GM12878 (cell line): Measurements from ENCODE around the gene SRGAP1. TPM values are rescaled to one million over a fixed set of nuclear protein-coding genes. Genes with fewer than 3 reads are reported as not detected.

ENCODE experiments used
- ATAC-seq: fragments of 200-7000 bp; cut with Tn5 transposase; 3 replicates; pipeline ENCODE4 v1.9.1; 2020; ENCODE audit warnings: mild to moderate bottlenecking, moderate library complexity
- BruUV-seq: library from RNA; stranded (reverse); fragments of 400-500 nt; replicated peaks from 2 replicates; lab custom pipeline; 2021; lab: Mats Ljungman, UMichigan
- CTCF ChIA-PET: fragments of 300-600 bp; sonication (Branson Sonifier 250); formaldehyde crosslinking; extraction: SDS; loops from one replicate; lab custom pipeline; 2021; ENCODE audit warnings: inconsistent platforms; lab: Yijun Ruan, JAX
- POLR2A ChIA-PET: fragments of 350-600 bp; formaldehyde crosslinking; extraction: SDS; loops from one replicate; lab custom pipeline; 2021; ENCODE audit warnings: inconsistent platforms; lab: Charles Lee
- RAD21 ChIA-PET: fragments of 300-600 bp; sonication (Branson Sonifier 250); formaldehyde crosslinking; loops from one replicate; lab custom pipeline; 2023; ENCODE audit warnings: antibody characterized with exemption; ENCODE audit not compliant: unreplicated experiment; lab: Charles Lee
- SMC1A ChIA-PET: fragments of 300-600 bp; sonication (Branson Sonifier 250); formaldehyde crosslinking; loops from one replicate; lab custom pipeline; 2023; ENCODE audit not compliant: unreplicated experiment, uncharacterized antibody; lab: Charles Lee
- DNase-seq: peaks from one replicate; pipeline ENCODE4 v3.0.0-alpha.2; 2011; ENCODE audit warnings: low read depth, low spot score
- FAIRE-seq: peaks from 3 replicates; lab custom pipeline; 2011; peaks lifted over from hg19 to GRCh38; lab: Jason Lieb, UNC
- H2AFZ ChIP-seq: 2 replicates; pipeline ENCODE4 v1.6.0; 2011; ENCODE audit warnings: low read depth, low read length, control low read depth; ENCODE audit not compliant: control insufficient read depth
- H3K27ac ChIP-seq: 2 replicates; pipeline ENCODE4 v1.5.1; 2011; ENCODE audit warnings: control low read depth; ENCODE audit not compliant: control insufficient read depth, insufficient read depth
- H3K27me3 ChIP-seq, 2 experiments: replicated peaks in 1 of 2; 2 replicates each; pipeline versions ENCODE4 v1.6.0 to v1.6.1; 2011; ENCODE audit warnings: low read length in 1 of 2; ENCODE audit not compliant: control insufficient read depth in 2 of 2, insufficient read depth in 2 of 2
- H3K36me3 ChIP-seq, 2 experiments: 2 replicates each; pipeline ENCODE4 v1.5.1; 2011; ENCODE audit warnings: low read length in 1 of 2; ENCODE audit not compliant: control insufficient read depth in 2 of 2, insufficient read depth in 2 of 2
- H3K4me1 ChIP-seq: 2 replicates; pipeline ENCODE4 v1.6.1; 2011; ENCODE audit warnings: mild to moderate bottlenecking, low read length, moderate library complexity, mixed read lengths; ENCODE audit not compliant: control insufficient read depth, insufficient read depth
- H3K4me2 ChIP-seq: 2 replicates; pipeline ENCODE4 v1.6.0; 2011; ENCODE audit warnings: control low read depth; ENCODE audit not compliant: control insufficient read depth, insufficient read depth
- H3K4me3 ChIP-seq: fragments of 200-600 bp; sonication (generic); 2 replicates; pipeline ENCODE4 v1.5.1; 2016
- H3K79me2 ChIP-seq: 2 replicates; pipeline ENCODE4 v1.6.0; 2011; ENCODE audit warnings: low read length; ENCODE audit not compliant: control insufficient read depth, insufficient read depth
- H3K9ac ChIP-seq: 2 replicates; pipeline ENCODE4 v1.8.0; 2011; ENCODE audit warnings: low read length, control low read depth, mixed read lengths; ENCODE audit not compliant: control insufficient read depth, insufficient read depth
- H3K9me3 ChIP-seq: replicated peaks from 3 replicates; pipeline ENCODE4 v1.5.1; 2011; ENCODE audit warnings: mild to moderate bottlenecking, low read length; ENCODE audit not compliant: control insufficient read depth, insufficient read depth
- H4K20me1 ChIP-seq: 2 replicates; pipeline ENCODE4 v1.6.0; 2011; ENCODE audit not compliant: control insufficient read depth, insufficient read depth
- ASH2L ChIP-seq: fragments of 300-600, 200-600 bp; sonication (generic); IDR thresholded peaks from 2 replicates; pipeline ENCODE4 v1.6.1; 2017; ENCODE audit warnings: low read depth, mild to moderate bottlenecking, borderline replicate concordance
- BCL11A ChIP-seq: IDR thresholded peaks from 2 replicates; pipeline ENCODE4 v1.6.1; 2011; ENCODE audit warnings: low read depth, low read length
- DPF2 ChIP-seq: fragments of 450-650 bp; IDR thresholded peaks from 2 replicates; pipeline ENCODE4 v1.6.1; 2017; ENCODE audit warnings: mild to moderate bottlenecking
- EP300 ChIP-seq, 2 experiments: fragments of 150-350 bp in 1 of 2; IDR thresholded peaks; 2 replicates each; pipeline ENCODE4 v1.6.1; 2011 to 2012; ENCODE audit warnings: low read depth in 2 of 2, low read length in 2 of 2, borderline replicate concordance in 1 of 2, improper control_type of control experiment in 1 of 2, inconsistent platforms in 1 of 2; ENCODE audit not compliant: control insufficient read depth in 1 of 2
- NRF1 ChIP-seq: conservative IDR thresholded peaks from 2 replicates; pipeline ENCODE4 v1.6.1; 2011; ENCODE audit warnings: mild to moderate bottlenecking, low read depth, low read length, improper control_type of control experiment
- POU2F2 ChIP-seq: IDR thresholded peaks from 3 replicates; pipeline ENCODE4 v1.6.1; 2011; ENCODE audit warnings: low read depth, mild to moderate bottlenecking, low read length, borderline replicate concordance
- RAD21 ChIP-seq: IDR thresholded peaks from 2 replicates; pipeline ENCODE4 v1.6.1; 2011; ENCODE audit warnings: mild to moderate bottlenecking, low read depth, low read length, moderate library complexity; ENCODE audit not compliant: insufficient read depth
- RCOR1 ChIP-seq: conservative IDR thresholded peaks from 2 replicates; pipeline ENCODE4 v1.6.1; 2012; ENCODE audit warnings: low read depth, low read length, improper control_type of control experiment
- SMAD5 ChIP-seq: IDR thresholded peaks from 2 replicates; pipeline ENCODE4 v1.6.1; 2016; ENCODE audit warnings: antibody characterized with exemption, low read depth
- SMC3 ChIP-seq: IDR thresholded peaks from 2 replicates; pipeline ENCODE4 v1.6.1; 2011; ENCODE audit warnings: low read length, improper control_type of control experiment, borderline replicate concordance
- SPI1 ChIP-seq: IDR thresholded peaks from 2 replicates; pipeline ENCODE4 v1.6.1; 2011; ENCODE audit warnings: low read depth, mild to moderate bottlenecking, low read length, moderate library complexity, borderline replicate concordance; ENCODE audit not compliant: insufficient read depth
- STAT3 ChIP-seq: IDR thresholded peaks from 2 replicates; pipeline ENCODE4 v1.6.1; 2011; ENCODE audit warnings: low read depth, low read length, improper control_type of control experiment
- YY1 ChIP-seq: IDR thresholded peaks from 2 replicates; pipeline ENCODE4 v1.6.1; 2011; ENCODE audit warnings: low read depth, mild to moderate bottlenecking, low read length
- ZNF384 ChIP-seq: IDR thresholded peaks from 2 replicates; pipeline ENCODE4 v1.6.1; 2012; ENCODE audit warnings: low read depth, mild to moderate bottlenecking, low read length, improper control_type of control experiment, borderline replicate concordance
- WGBS: methylation state at CpG from one replicate; pipeline ENCODE4 v1.1.6; 2016; ENCODE audit warnings: low lambda C conversion rate; ENCODE audit not compliant: insufficient replicate concordance, insufficient coverage; ENCODE audit errors: missing lambda C conversion rate; 5-methylcytosine and 5-hydroxymethylcytosine counted together
- in situ Hi-C: fragments of 300-500 bp; cut with MboI; formaldehyde crosslinking; loops from 9 replicates; pipeline ENCODE4 v1.14.3; 2018; ENCODE audit warnings: mixed read lengths
- intact Hi-C: fragments of 100-400 bp; cut with micrococcal nuclease; formaldehyde crosslinking; loops from one replicate; pipeline ENCODE4 v1.14.2; 2022; ENCODE audit not compliant: unreplicated experiment
- polyA plus RNA-seq, 11 experiments: library from polyadenylated mRNA; depleted of rRNA in 4 of 11; unstranded in 6 of 11; stranded (reverse) in 5 of 11; fragments of >200 nt; fragmentation: Nextera tagmentation in 4 of 11; fragmentation: Illumina TruSeq in 1 of 11; extraction: Ambion mirVana in 4 of 11; extraction: Trizol in 1 of 11; gene quantifications; 1 replicate in 1 of 11; 2 replicates in 10 of 11; pipeline versions ENCODE4 v1.2.1 to v1.2.3, GENCODE V29; 2011 to 2016; ENCODE audit warnings: inconsistent platforms in 2 of 11, missing spikeins in 2 of 11, low read depth in 1 of 11
- total RNA-seq, 4 experiments: library from RNA; depleted of rRNA in 3 of 4; stranded (reverse); fragments of >200 nt in 3 of 4; fragmentation: Illumina TruSeq in 1 of 4; extraction: Trizol in 1 of 4; gene quantifications; 2 replicates each; pipeline versions ENCODE4 v1.2.1 to v1.2.3, GENCODE V29; 2013 to 2021
- TF ChIP-seq, protein P1 (sequence below): fragments of 450-650 bp; conservative IDR thresholded peaks from 2 replicates; pipeline ENCODE4 v1.6.1; 2017; ENCODE audit warnings: mild to moderate bottlenecking, moderate library complexity
- TF ChIP-seq, protein P2 (sequence below): IDR thresholded peaks from 2 replicates; pipeline ENCODE4 v1.6.1; 2012; ENCODE audit warnings: improper control_type of control experiment, low read depth, low read length; ENCODE audit not compliant: insufficient replicate concordance

SRGAP1 gene
- total and polyA plus RNA-seq, 10 of the 15 experiments (the other 5 are each of a cell fraction or from before 2014, with no cell fraction given): 0.16 to 0.85 (median 0.46) TPM

DNA sequence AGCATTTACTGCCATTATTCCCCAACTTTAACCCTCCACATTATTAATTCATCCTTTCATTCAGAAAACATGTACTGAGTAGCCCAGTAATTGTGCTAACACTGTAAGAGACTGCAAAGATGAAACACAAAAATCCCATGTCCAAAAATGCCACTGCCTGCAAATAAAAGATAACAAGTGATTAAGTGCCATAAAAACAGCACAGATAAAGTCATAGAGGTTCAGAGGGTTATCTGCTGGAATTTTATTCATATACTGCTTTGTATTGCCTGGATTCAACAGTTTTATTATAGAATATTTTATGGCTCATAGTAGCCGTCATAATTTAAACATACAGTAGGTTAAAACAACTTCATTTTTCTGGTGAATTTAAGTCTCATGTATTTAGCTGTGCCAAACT lies 199.7 kb downstream of the SRGAP1 start:
- intact Hi-C loops (no loop called here), in situ Hi-C loops (no loop called here)
- DNase-seq: no peak
- FAIRE-seq: no peak
- no peaks in the 10 kb centered on the region for H3K79me2 ChIP-seq
- no peak for TF ChIP-seq POU2F2
- TF ChIP-seq SMAD5: no peak
- TF ChIP-seq EP300 (IDR thresholded peaks at IDR 0.05; ENCODE audit: borderline replicate concordance in 1 of 2, control insufficient read depth in 1 of 2, low read depth in 2 of 2, low read length in 2 of 2): no peak
- no peak for TF ChIP-seq SMC3
- no peak for TF ChIP-seq ASH2L
- TF ChIP-seq SPI1: no peak
- no peak for TF ChIP-seq ZNF384
- no peak for TF ChIP-seq BCL11A
- TF ChIP-seq, protein P1, sequence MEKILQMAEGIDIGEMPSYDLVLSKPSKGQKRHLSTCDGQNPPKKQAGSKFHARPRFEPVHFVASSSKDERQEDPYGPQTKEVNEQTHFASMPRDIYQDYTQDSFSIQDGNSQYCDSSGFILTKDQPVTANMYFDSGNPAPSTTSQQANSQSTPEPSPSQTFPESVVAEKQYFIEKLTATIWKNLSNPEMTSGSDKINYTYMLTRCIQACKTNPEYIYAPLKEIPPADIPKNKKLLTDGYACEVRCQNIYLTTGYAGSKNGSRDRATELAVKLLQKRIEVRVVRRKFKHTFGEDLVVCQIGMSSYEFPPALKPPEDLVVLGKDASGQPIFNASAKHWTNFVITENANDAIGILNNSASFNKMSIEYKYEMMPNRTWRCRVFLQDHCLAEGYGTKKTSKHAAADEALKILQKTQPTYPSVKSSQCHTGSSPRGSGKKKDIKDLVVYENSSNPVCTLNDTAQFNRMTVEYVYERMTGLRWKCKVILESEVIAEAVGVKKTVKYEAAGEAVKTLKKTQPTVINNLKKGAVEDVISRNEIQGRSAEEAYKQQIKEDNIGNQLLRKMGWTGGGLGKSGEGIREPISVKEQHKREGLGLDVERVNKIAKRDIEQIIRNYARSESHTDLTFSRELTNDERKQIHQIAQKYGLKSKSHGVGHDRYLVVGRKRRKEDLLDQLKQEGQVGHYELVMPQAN: no peak
- no peak for TF ChIP-seq YY1
- no peak for TF ChIP-seq DPF2
- TF ChIP-seq RAD21: no peak
- no peak for TF ChIP-seq STAT3
- no peak for TF ChIP-seq NRF1
- TF ChIP-seq RCOR1: no peak
- TF ChIP-seq, protein P2, sequence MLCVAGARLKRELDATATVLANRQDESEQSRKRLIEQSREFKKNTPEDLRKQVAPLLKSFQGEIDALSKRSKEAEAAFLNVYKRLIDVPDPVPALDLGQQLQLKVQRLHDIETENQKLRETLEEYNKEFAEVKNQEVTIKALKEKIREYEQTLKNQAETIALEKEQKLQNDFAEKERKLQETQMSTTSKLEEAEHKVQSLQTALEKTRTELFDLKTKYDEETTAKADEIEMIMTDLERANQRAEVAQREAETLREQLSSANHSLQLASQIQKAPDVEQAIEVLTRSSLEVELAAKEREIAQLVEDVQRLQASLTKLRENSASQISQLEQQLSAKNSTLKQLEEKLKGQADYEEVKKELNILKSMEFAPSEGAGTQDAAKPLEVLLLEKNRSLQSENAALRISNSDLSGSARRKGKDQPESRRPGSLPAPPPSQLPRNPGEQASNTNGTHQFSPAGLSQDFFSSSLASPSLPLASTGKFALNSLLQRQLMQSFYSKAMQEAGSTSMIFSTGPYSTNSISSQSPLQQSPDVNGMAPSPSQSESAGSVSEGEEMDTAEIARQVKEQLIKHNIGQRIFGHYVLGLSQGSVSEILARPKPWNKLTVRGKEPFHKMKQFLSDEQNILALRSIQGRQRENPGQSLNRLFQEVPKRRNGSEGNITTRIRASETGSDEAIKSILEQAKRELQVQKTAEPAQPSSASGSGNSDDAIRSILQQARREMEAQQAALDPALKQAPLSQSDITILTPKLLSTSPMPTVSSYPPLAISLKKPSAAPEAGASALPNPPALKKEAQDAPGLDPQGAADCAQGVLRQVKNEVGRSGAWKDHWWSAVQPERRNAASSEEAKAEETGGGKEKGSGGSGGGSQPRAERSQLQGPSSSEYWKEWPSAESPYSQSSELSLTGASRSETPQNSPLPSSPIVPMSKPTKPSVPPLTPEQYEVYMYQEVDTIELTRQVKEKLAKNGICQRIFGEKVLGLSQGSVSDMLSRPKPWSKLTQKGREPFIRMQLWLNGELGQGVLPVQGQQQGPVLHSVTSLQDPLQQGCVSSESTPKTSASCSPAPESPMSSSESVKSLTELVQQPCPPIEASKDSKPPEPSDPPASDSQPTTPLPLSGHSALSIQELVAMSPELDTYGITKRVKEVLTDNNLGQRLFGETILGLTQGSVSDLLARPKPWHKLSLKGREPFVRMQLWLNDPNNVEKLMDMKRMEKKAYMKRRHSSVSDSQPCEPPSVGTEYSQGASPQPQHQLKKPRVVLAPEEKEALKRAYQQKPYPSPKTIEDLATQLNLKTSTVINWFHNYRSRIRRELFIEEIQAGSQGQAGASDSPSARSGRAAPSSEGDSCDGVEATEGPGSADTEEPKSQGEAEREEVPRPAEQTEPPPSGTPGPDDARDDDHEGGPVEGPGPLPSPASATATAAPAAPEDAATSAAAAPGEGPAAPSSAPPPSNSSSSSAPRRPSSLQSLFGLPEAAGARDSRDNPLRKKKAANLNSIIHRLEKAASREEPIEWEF: no peak
- ChIA-PET POLR2A (no interaction called here), CTCF (no interaction called here), RAD21 (no interaction called here), SMC1A (no interaction called here)
- no peaks in the 10 kb centered on the region for H3K9me3 ChIP-seq
- no peak for ATAC-seq
- 96% methylated on average over 1 of the region's 1 CpG for WGBS
- H3K4me3 ChIP-seq: no peak overlapping the region
- no TSS peak for BruUV-seq
- no peaks in the 10 kb centered on the region for H4K20me1 ChIP-seq
- H3K4me2 ChIP-seq: no peak overlapping the region
- no peak overlapping the region for H3K9ac ChIP-seq
- no peaks in the 10 kb centered on the region for H3K4me1 ChIP-seq
- no peaks in the 10 kb centered on the region for H3K36me3 ChIP-seq
- H3K27me3 ChIP-seq: no peaks in the 10 kb centered on the region
- H3K27ac ChIP-seq: no peak overlapping the region
- no peak overlapping the region for H2AFZ ChIP-seq
